Nephron progenitor cell (in vitro differentiated cells): ENCODE data around the gene TRIM28.

Experiments used
- DNase-seq: peaks from one replicate; pipeline ENCODE4 v3.0.0; 2021
- H3K27ac Mint-ChIP-seq: 2 replicates; pipeline ENCODE4 v1.8.0; 2021; ENCODE audit warnings: mild to moderate bottlenecking, moderate library complexity, mixed read lengths
- H3K27me3 Mint-ChIP-seq: 2 replicates; pipeline ENCODE4 v1.8.0; 2021; ENCODE audit warnings: mild to moderate bottlenecking, low read depth, mixed read lengths; ENCODE audit not compliant: poor library complexity
- H3K36me3 Mint-ChIP-seq: 2 replicates; pipeline ENCODE4 v1.8.0; 2021; ENCODE audit warnings: low read depth, mixed read lengths
- H3K4me1 Mint-ChIP-seq: 2 replicates; pipeline ENCODE4 v1.8.0; 2021; ENCODE audit warnings: mixed read lengths
- H3K4me3 Mint-ChIP-seq: 2 replicates; pipeline ENCODE4 v1.8.0; 2021; ENCODE audit warnings: mild to moderate bottlenecking, moderate library complexity, mixed read lengths
- H3K9me3 Mint-ChIP-seq: 2 replicates; pipeline ENCODE4 v1.8.0; 2021; ENCODE audit warnings: mild to moderate bottlenecking, moderate library complexity, mixed read lengths
- TF ChIP-seq, protein P1 (sequence below): fragments of 200-600 bp; sonication (generic); IDR thresholded peaks from 2 replicates; pipeline ENCODE4 v1.5.0; 2021; ENCODE audit warnings: antibody characterized with exemption

The TRIM28 gene

DNA sequence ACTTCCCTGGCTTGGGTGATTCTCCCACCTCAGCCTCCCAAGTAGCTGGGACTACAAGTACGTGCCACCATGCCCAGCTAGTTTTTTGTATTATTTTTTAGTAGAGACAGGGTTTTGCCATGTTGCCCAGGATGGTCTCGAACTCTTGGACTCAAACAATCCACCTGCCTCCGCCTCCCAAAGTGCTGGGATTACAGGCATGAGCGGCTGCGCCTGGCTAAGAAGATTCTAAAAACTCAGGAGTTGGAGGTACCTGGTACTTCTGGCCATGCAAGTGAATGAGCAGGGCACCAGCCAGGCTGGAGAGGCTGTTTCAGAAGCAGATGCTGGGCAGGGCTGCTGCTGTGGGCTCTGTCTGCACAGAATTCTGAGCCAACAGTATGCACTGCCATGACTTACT is 23.1 kb downstream of the TRIM28 start:
- Mint-ChIP-seq H3K27me3 (peaks cover 2% of the 10 kb centered on the region), H3K4me3 (no peak overlapping the region), H3K27ac (no peak overlapping the region), H3K9me3 (no peaks in the 10 kb centered on the region), H3K4me1 (peaks cover 18% of the 10 kb centered on the region), H3K36me3 (peaks cover 27% of the 10 kb centered on the region)
- TF ChIP-seq, protein P1, sequence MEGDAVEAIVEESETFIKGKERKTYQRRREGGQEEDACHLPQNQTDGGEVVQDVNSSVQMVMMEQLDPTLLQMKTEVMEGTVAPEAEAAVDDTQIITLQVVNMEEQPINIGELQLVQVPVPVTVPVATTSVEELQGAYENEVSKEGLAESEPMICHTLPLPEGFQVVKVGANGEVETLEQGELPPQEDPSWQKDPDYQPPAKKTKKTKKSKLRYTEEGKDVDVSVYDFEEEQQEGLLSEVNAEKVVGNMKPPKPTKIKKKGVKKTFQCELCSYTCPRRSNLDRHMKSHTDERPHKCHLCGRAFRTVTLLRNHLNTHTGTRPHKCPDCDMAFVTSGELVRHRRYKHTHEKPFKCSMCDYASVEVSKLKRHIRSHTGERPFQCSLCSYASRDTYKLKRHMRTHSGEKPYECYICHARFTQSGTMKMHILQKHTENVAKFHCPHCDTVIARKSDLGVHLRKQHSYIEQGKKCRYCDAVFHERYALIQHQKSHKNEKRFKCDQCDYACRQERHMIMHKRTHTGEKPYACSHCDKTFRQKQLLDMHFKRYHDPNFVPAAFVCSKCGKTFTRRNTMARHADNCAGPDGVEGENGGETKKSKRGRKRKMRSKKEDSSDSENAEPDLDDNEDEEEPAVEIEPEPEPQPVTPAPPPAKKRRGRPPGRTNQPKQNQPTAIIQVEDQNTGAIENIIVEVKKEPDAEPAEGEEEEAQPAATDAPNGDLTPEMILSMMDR, result no peak
- no peak for DNase-seq

DNA sequence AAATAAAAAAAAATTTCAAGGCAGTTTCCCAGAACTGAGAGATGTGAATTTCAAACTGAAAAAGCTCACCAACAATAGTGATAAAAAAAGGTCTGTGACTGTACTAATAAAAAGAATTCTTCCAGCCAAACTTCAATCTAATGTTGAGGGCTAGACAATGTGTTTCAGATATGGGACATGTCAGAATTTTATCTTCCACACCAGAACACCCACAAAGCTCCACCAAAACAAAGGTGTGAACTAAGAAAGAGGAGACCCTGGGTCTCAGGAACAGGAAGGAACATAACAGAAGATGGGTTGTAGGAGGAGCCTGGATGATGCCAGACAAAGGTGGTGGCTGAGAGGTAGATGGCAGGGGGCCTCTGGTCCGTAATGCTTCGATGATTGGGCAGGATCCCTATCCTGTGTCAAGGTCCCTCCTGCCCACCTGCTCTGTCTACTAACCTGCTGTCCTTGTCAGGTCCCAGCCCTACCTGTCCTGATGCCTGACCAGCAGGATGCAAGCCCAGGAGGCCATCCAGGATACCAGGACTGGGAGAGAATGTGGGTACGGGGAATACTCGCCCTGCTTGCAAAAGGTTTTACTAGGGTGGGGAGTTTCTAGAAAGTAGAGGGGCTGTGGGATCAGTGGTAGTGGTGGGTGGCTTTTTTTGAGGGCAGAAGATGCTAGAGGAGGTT is 24.7 kb downstream of the TRIM28 start:
- peaks cover 25% of the 10 kb centered on the region for H3K4me1 Mint-ChIP-seq
- H3K36me3 Mint-ChIP-seq, result peaks cover 27% of the 10 kb centered on the region
- TF ChIP-seq, protein P1, result no peak
- DNase-seq, result no peak
- H3K27me3 Mint-ChIP-seq, result peaks cover 7% of the 10 kb centered on the region
- H3K4me3 Mint-ChIP-seq, result no peak overlapping the region
- peak overlapping the region; percentile 17 for H3K27ac Mint-ChIP-seq
- H3K9me3 Mint-ChIP-seq, result no peaks in the 10 kb centered on the region

DNA sequence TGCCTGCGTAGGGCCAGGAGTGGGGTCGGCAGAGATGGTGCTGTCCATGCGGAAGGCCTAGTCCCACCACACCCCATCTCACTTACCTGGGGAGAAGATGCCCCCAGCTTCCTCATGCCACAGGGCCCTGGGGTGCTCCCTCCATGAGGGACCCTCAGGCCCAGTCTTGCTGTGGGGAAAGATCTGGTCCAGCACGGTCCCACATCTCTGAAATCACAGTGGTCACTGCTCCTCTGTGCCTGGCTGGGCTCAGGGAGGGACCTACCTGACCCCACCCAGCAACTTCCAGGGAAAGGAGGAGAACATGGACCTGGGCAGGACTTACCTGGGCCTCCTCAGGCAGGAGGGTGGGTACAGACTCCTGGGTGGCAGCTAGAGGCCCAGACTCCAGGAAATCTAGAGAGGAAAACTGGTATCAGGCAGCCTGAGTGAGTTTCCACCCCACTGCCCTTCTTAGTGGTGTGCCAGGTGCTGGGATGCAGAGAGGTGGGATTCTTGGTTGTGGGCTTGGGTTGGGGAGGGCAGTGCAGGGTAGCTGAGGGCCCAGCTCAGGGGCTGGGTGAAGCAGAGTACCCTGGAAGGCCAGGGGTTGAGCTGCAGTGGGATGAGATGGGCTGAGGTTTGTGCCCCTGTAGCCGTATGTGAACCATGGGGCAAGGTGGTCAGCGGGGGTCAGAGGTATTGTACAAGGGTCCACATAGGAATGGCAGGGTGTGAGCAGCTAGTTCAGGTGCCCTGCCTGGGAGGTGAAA is 25.5 kb downstream of the TRIM28 start:
- no peak for DNase-seq
- H3K4me3 Mint-ChIP-seq, result no peak overlapping the region
- TF ChIP-seq, protein P1, result no peak
- peaks cover 5% of the 10 kb centered on the region for H3K27me3 Mint-ChIP-seq
- peaks cover 19% of the 10 kb centered on the region for H3K36me3 Mint-ChIP-seq
- peaks cover 24% of the 10 kb centered on the region for H3K4me1 Mint-ChIP-seq
- no peak overlapping the region for H3K27ac Mint-ChIP-seq
- H3K9me3 Mint-ChIP-seq, result no peaks in the 10 kb centered on the region

DNA sequence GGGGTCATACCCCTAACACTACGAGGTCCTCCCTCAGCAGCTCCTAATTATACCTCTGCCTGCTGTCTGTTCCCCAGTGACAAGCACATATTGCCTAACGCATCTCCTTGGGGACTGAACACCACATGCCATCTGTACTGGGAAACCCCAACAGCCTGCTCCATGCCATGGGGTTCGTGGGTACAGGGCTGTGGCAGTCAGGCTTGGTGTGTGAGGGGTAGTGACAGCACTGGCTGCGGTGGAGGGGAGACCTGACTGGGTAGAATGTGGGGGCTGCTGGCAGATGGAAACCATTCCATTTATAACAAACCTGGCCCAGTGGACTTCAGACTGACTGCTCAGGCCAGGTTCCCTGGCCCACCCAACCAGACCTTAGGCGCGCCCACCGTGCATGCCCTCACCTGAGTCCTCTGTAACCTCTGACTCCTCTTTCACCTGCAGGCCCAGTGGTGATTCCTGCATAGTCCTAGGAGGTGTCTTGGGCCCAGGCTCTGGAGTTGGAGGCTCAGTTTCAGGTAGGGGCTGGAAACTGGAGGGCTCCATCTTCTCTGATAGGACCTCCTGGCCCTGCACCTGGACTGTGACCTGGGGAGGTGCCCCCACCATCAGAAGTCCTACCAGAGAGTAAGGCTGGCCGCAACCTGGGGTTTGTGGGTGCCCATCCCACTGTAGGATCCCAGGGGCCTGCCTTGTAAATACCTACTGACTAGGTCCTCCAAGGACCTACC is 26.2 kb downstream of the TRIM28 start:
- no peak overlapping the region for H3K4me3 Mint-ChIP-seq
- H3K4me1 Mint-ChIP-seq, result peaks cover 26% of the 10 kb centered on the region
- no peak for DNase-seq
- peaks cover 5% of the 10 kb centered on the region for H3K27me3 Mint-ChIP-seq
- TF ChIP-seq, protein P1, result no peak
- no peaks in the 10 kb centered on the region for H3K9me3 Mint-ChIP-seq
- H3K27ac Mint-ChIP-seq, result no peak overlapping the region
- peaks cover 14% of the 10 kb centered on the region for H3K36me3 Mint-ChIP-seq

DNA sequence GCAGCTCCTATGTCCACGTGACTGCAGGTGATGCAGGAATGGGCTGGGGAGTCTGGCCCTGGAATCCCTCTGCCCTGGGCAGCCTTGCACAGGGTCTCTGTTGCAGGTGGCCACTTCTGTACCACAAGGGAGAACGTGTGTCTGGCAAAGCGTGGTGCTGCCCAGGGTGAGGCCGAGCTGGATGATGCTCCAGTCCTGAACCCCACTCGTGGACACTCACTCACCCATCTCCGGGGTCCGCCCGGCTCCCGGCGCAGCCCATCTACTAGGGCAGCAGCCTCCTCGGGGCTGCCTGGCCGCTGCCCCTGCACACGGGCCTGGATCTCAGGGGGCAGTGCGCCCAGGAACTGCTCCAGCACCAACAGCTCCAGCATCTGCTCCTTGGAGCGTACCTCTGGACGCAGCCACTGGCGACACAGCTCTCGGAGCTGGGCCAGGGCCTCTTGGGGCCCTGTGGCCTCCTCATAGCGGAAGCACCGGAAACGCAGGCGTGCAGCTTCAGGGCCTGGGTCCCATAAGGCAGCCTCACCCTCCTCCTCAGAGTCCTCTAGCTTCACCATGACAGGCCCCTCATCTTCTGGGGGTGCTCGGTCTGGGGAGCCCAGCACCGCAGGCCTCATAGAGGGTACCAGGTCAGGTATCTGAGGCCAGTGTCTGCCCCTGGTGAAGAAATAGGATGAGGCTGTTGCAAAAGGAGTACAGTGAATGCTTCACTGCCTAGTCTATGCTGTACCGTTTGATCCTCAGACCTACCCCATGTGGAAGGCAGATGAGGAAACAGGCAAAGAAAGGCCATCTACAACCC is 27.1 kb downstream of the TRIM28 start:
- Mint-ChIP-seq H3K9me3 (no peaks in the 10 kb centered on the region), H3K27me3 (peaks cover 5% of the 10 kb centered on the region), H3K4me3 (no peak overlapping the region), H3K27ac (no peak overlapping the region), H3K4me1 (peaks cover 30% of the 10 kb centered on the region), H3K36me3 (peaks cover 14% of the 10 kb centered on the region)
- TF ChIP-seq, protein P1, result no peak
- no peak for DNase-seq
